GM23338 (cell line): ENCODE results near the gene ZNF281. TPM values are rescaled to one million over a fixed set of nuclear protein-coding genes. Genes with fewer than 3 reads are reported as not detected.

Experiments
- CREB1 ChIP-seq: fragments of 250-450 bp; sonication (Bioruptor Pico); IDR thresholded peaks from 2 replicates; pipeline ENCODE4 v1.5.0; 2020; ENCODE audit warnings: low read depth, mild to moderate bottlenecking, moderate library complexity
- ETS1 ChIP-seq: IDR thresholded peaks from 2 replicates; pipeline ENCODE4 v1.6.1; 2016; ENCODE audit warnings: antibody characterized with exemption
- JUNB ChIP-seq: IDR thresholded peaks from one replicate; pipeline ENCODE4 v1.6.1; 2016; ENCODE audit warnings: antibody characterized with exemption; ENCODE audit not compliant: unreplicated experiment
- NANOG ChIP-seq: IDR thresholded peaks from 2 replicates; pipeline ENCODE4 v1.6.1; 2016; ENCODE audit warnings: antibody characterized with exemption, borderline replicate concordance
- POLR2AphosphoS5 ChIP-seq: IDR thresholded peaks from 2 replicates; pipeline ENCODE4 v1.6.1; 2016; ENCODE audit warnings: antibody characterized with exemption, low read depth
- REST ChIP-seq: IDR thresholded peaks from one replicate; pipeline ENCODE4 v1.6.1; 2018; ENCODE audit warnings: antibody characterized with exemption; ENCODE audit not compliant: unreplicated experiment
- STAT1 ChIP-seq: IDR thresholded peaks from one replicate; pipeline ENCODE4 v1.6.1; 2016; ENCODE audit warnings: antibody characterized with exemption; ENCODE audit not compliant: unreplicated experiment
- ZNF114 ChIP-seq: fragments of 250-450 bp; sonication (Bioruptor Pico); IDR thresholded peaks from 2 replicates; pipeline ENCODE4 v1.5.0; 2020; ENCODE audit warnings: mild to moderate bottlenecking, moderate library complexity
- ZNF331 ChIP-seq: fragments of 250-450 bp; sonication (Bioruptor Pico); IDR thresholded peaks from 2 replicates; pipeline ENCODE4 v1.5.0; 2020; ENCODE audit warnings: low read depth, mild to moderate bottlenecking, moderate library complexity
- ZNF462 ChIP-seq: fragments of 250-450 bp; sonication (Bioruptor Pico); IDR thresholded peaks from 2 replicates; pipeline ENCODE4 v1.5.0; 2020; ENCODE audit warnings: mild to moderate bottlenecking, moderate library complexity
- polyA plus RNA-seq: library from polyadenylated mRNA; unstranded; fragments of >200 nt; fragmentation: Nextera tagmentation; extraction: Ambion mirVana; gene quantifications from 2 replicates; pipeline ENCODE4 v1.2.1, GENCODE V29; 2016
- total RNA-seq: library from RNA; depleted of rRNA; stranded (reverse); fragments of >200 nt; shearing (Covaris generic); gene quantifications from 2 replicates; pipeline ENCODE4 v1.2.3, GENCODE V29; 2014

The ZNF281 gene
- total and polyA plus RNA-seq, 2 experiments from 2014 or later, result 62.1 to 79.3 TPM

GRCh38 chr1:200367841-200368534 is 41.8 kb downstream of the ZNF281 start (continued):
- TF ChIP-seq ZNF462, result no peak
- TF ChIP-seq POLR2AphosphoS5, result no peak
- no peak for TF ChIP-seq ZNF114
- no peak for TF ChIP-seq CREB1
- TF ChIP-seq STAT1, result no peak
- TF ChIP-seq REST, result no peak
- TF ChIP-seq ZNF331, result no peak
- TF ChIP-seq ETS1, result no peak
- TF ChIP-seq JUNB, result no peak
- no peak for TF ChIP-seq NANOG
